HG02970 (cell line): ENCODE measurements around the gene SHOX.
"Not testable (repeated sequence)": the region's sequence is repeated elsewhere in the genome, so short reads cannot be mapped to it uniquely, and the experiment has no call there.

Source experiments
- ATAC-seq: cut with Tn5 transposase; IDR thresholded peaks from one replicate; pipeline ENCODE4 v1.9.1; 2021; ENCODE audit warnings: mild to moderate bottlenecking, moderate library complexity, moderate number of reproducible peaks; ENCODE audit not compliant: unreplicated experiment, low FRiP score

Gene SHOX

DNA sequence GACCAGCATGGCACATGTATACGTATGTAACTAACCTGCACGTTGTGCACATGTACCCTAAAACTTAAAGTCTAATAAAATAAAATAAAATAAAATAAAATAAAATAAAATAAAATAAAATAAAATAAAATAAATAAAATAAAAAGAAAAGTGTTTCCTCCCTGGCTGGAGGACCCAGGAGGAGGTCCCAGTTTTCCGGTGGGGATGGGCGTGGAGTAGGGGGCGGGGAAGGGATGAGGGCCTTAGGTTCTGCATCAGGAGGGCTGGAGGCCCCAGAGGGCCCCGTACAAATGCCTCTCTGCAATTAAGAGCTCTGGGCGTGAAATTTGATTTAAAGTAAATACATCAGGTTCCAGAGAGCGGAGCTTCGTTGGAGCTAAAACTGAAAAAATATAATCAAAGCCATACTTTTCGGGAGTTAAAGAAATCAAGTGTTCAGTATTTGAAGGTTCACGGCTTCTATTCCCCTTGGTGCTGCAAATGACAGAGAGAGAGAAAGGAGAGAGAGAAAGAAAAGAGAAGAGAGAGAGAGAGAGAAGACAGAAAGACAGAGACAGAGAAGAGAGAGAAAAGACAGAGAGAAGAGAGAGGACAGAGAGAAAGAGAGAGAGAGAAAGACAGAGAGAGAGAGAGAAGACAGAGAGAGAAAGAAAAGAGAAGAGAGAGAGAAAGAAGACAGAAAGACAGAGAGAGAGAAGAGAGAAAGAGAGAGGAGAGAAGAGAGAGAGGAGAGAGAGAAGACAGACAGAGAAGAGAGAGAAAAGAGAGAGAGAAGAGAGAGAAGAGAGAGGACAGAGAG lies 8.7 kb upstream of the SHOX start:
- no peak for ATAC-seq

- not testable (repeated sequence) for ATAC-seq
Measured at GRCh38 chrX:622802-623201, 7.8 kb upstream of the SHOX start.

DNA sequence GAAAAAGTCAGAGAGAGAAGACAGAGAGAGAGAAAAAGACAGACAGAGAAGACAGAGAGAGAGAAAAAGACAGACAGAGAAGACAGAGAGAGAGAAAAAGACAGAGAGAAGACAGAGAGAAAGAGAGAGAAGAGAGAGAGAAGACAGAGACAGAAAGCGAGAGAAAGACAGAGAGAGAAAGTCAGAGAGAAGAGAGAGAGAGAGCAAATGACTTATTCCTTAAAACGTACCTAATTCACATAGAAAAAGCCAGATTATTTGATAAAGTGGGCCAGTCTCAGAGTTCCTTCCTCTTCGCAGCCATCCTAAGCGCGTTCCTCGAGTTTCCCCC lies 7.4 kb upstream of the SHOX start:
- no peak for ATAC-seq

- ATAC-seq, result no peak
Measured at GRCh38 chrX:623599-624315, 6.8 kb upstream of the SHOX start.

- ATAC-seq, result no peak
Measured at GRCh38 chrX:625137-625691, 5.4 kb upstream of the SHOX start.

DNA sequence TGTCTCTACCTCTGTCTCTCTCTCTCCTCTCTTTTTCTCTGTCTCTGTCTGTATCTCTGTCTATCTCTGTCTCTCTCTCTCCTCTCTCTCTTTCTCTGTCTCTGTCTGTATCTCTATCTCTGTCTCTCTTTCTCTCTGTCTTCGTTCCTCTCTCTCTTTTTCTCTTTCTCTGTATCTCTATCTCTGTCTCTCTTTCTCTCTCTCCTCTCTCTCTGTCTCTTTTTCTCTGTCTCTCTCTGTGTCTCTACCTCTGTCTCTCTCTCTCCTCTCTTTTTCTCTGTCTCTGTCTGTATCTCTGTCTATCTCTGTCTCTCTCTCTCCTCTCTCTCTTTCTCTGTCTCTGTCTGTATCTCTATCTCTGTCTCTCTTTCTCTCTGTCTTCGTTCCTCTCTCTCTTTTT lies 4.5 kb upstream of the SHOX start:
- ATAC-seq, result not testable (repeated sequence)

DNA sequence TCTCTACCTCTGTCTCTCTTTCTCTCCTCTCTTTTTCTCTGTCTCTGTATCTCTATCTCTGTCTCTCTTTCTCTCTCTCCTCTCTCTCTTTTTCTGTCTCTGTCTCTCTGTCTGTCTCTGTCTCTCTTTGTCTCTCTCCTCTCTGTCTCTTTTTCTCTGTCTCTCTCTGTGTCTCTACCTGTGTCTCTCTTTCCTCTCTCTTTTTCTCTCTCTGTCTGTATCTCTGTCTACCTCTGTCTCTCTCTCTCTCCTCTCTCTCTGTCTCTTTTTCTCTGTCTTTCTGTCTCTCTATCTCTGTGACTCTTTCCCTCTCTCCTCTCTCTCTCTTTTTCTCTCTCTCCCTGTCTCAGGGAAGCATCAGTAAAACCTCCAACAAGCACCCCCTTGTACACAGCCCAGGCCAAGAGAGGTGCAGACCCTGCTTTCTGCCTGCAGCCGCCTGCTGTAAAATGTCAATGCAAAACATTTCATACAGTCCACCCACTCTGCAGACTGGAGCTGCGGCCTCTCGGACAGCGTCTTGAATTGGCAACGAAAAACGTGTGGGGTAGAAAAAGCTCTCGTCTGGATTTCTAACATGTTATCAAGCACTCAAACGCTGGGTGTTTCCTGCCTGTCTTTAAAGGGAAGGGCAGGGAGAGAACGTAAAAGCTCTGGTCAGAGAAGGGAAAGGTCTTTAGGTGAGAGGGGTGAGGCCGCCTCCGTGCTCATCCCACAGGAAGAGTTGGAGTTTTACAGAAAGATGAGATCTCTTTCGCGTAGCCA lies 3.7 kb upstream of the SHOX start:
- ATAC-seq, result no peak

DNA sequence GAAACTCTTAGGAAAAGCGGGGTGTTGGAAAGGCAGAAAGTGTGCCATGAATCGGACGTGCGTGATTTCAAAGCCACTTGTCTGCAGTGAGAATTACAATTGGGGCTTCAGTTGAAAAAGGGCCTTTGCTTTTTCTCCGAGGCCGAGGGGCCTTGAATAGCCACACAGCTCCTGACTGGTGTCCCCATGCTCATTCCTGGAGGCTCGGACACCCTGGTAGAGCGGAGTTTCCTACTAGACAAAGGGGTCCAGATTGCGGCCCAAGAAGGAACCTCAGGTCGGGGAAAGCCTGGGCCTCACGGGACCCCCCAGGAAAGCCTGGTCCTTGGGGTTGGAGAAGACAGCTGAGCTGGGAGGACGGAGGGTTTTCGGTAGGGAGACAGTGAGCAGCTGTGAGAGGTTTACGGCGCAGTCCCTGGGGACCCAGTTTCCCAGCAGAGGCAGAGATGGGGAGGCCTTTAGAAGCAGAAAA lies 3.0 kb upstream of the SHOX start:
- ATAC-seq, result no peak

GRCh38 chrX:627995-628394 lies 2.6 kb upstream of the SHOX start:
- no peak for ATAC-seq

GRCh38 chrX:629230-630006 lies 1.2 kb upstream of the SHOX start:
- no peak for ATAC-seq

DNA sequence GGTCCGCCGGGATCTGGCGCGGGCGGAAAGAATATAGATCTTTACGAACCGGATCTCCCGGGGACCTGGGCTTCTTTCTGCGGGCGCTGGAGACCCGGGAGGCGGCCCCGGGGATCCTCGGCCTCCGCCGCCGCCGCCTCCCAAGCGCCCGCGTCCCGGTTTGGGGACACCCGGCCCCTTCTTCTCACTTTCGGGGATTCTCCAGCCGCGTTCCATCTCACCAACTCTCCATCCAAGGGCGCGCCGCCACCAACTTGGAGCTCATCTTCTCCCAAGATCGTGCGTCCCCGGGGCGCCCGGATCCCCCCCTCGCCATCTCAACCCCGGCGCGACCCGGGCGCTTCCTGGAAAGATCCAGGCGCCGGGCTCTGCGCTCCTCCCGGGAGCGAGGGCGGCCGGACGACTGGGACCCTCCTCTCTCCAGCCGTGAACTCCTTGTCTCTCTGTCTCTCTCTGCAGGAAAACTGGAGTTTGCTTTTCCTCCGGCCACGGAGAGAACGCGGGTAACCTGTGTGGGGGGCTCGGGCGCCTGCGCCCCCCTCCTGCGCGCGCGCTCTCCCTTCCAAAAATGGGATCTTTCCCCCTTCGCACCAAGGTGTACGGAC lies 482 bp upstream of the SHOX start:
- ATAC-seq, result no peak

DNA sequence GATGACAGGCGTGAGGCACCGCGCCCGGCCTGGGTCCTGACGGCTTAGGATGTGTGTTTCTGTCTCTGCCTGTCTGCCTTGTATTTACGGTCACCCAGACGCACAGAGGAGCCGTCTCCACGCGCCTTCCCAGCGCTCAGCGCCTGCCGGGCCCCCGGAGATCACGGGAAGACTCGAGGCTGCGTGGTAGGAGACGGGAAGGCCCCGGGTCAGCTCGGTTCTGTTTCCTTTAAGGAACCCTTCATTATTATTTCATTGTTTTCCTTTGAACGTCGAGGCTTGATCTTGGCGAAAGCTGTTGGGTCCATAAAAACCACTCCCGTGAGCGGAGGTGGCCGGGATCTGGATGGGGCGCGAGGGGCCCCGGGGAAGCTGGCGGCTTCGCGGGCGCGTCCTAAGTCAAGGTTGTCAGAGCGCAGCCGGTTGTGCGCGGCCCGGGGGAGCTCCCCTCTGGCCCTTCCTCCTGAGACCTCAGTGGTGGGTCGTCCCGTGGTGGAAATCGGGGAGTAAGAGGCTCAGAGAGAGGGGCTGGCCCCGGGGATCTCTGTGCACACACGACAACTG lies 1.3 kb downstream of the SHOX start:
- no peak for ATAC-seq

GRCh38 chrX:632366-633042 lies 1.9 kb downstream of the SHOX start:
- no peak for ATAC-seq

- no peak for ATAC-seq
Measured at GRCh38 chrX:633043-633984, 2.7 kb downstream of the SHOX start.

- no peak for ATAC-seq
Measured at GRCh38 chrX:633985-634958, 3.7 kb downstream of the SHOX start.

DNA sequence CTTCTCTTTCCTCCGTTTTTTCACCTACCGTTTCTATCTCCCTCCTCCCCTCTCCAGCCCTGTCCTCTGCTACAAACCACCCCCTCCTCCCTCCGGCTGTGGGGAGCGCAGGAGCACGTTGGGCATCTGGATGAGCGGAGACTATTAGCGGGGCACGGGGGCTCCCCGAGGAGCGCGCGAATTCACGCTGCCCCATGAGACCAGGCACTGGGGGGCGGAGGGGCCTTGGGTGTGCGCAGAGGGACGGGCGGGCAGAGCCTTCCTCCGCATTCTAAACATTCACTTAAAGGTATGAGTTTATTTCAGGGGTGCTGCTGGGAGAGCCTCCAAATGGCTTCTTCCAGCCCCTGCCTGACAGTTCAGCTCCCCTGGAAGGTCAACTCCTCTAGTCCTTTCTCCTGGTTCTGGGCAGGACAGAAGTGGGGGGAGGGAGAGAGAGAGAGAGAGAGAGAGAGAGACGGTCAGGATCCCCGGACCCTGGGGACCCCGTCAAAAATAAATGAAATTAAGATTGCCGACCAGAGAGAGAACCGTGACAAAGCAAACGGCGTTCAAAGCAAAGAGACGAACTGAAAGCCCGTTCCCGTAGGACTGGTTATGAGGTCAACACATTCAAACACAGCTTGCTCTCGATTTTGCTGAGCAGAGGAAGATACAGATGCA lies 5.0 kb downstream of the SHOX start:
- ATAC-seq, result no peak
